GM23338 (cell line): ENCODE results near the gene CFP.

Experiments
- EZH2 ChIP-seq: fragments of 200-600 bp; sonication (generic); IDR thresholded peaks from one replicate; pipeline ENCODE4 v1.8.0; 2017; ENCODE audit warnings: antibody characterized with exemption, mild to moderate bottlenecking, low read depth; ENCODE audit not compliant: unreplicated experiment
- EZH2phosphoT487 ChIP-seq: fragments of 200-600 bp; sonication (generic); IDR thresholded peaks from one replicate; pipeline ENCODE4 v1.8.1; 2018; ENCODE audit warnings: antibody characterized with exemption; ENCODE audit not compliant: unreplicated experiment
- NANOG ChIP-seq: IDR thresholded peaks from 2 replicates; pipeline ENCODE4 v1.6.1; 2016; ENCODE audit warnings: antibody characterized with exemption, borderline replicate concordance
- POLR2AphosphoS5 ChIP-seq: IDR thresholded peaks from 2 replicates; pipeline ENCODE4 v1.6.1; 2016; ENCODE audit warnings: antibody characterized with exemption, low read depth
- TF ChIP-seq, protein P1 (sequence below), 2 experiments: fragments of 200-600 bp in 1 of 2; sonication (generic) in 1 of 2; conservative IDR thresholded peaks; 2 replicates each; pipeline versions ENCODE4 v1.5.1 to v1.6.1; 2016 to 2017; ENCODE audit warnings: antibody characterized with exemption in 2 of 2, low read depth in 2 of 2, mild to moderate bottlenecking in 2 of 2, moderate library complexity in 1 of 2

DNA sequence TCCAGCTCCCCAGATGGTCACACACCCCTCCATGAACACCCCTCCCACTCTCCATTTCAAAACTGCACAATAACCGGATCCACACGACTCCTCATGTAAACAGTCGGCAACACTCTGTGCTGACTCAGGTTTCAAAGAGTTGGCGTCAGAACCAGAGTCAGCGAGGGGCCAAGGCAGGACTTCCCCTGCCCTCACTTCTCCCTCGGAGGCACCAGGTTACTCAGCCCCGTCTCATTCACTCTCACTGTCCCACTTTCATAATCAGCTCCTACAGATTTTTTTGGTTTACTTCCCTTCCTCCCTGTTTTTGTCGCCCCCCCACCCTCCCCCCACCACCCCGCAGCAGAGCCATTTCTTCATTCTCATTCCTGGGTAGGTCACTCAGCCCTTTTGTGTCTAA is 50.2 kb downstream of the CFP start:
- TF ChIP-seq NANOG (no peak), POLR2AphosphoS5 (no peak), EZH2phosphoT487 (no peak), EZH2 (no peak)
- TF ChIP-seq, protein P1, sequence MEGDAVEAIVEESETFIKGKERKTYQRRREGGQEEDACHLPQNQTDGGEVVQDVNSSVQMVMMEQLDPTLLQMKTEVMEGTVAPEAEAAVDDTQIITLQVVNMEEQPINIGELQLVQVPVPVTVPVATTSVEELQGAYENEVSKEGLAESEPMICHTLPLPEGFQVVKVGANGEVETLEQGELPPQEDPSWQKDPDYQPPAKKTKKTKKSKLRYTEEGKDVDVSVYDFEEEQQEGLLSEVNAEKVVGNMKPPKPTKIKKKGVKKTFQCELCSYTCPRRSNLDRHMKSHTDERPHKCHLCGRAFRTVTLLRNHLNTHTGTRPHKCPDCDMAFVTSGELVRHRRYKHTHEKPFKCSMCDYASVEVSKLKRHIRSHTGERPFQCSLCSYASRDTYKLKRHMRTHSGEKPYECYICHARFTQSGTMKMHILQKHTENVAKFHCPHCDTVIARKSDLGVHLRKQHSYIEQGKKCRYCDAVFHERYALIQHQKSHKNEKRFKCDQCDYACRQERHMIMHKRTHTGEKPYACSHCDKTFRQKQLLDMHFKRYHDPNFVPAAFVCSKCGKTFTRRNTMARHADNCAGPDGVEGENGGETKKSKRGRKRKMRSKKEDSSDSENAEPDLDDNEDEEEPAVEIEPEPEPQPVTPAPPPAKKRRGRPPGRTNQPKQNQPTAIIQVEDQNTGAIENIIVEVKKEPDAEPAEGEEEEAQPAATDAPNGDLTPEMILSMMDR (conservative IDR thresholded peaks at IDR 0.05; ENCODE audit: low read depth in 2 of 2), result no peak
